ENCODE data around the gene VAMP2.

The VAMP2 gene

DNA sequence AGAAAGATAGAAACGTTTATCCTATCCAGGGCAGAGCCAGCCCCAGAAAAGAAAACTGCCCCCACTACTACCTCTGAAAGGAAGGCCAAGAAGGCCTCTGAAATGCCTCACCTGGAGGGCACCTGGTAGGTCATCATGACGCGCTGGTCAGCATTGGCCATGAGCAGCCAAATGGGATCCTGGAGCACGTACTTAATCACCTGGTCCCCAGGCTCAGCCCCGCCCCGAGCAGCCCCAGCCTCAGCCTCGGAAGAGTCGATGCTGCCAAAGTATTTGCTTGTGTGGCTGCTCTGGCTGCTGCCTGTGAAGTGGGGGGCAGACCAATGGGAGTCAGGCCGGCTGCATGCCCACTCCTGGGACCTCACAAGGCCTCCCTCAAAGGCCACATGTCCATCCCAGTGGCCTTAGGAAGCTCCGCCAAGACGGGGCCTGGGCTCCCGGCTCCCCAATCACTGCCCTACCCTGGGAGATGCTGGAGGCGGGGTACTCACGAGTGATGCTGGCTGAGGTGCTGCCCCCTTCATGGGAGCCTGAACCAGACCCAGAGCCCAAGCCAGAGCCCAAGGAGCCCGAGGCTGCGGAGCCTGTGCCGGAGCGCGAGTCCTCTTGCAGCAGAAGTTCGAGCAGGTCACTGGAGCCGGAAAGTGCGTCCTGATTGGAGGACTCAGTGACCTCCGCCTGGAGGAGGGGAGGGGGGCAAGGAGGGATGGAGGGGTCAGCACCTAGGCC, 20.4 kb downstream of the VAMP2 start:
- no peak for DNase-seq

DNA sequence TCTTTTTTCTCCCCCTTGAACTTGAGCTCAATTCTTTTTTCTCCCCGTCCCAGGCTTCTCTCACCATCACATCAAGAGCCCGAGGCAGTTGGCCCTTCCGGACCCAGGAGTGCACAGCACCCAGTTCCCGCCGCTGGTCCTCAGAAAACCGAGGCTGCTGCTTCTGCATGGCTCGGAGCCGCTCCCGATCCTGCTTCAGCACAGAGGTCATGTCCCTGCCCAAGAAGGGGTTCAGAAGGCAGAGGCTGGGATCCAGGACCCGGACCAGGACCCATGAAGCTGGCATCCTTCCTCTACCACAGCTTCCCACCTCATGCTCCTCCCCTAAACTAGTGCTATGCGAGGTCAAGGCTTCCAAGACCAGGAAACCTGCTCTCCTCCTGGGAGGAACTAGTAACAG, 21.0 kb downstream of the VAMP2 start:
- no peak for DNase-seq

DNA sequence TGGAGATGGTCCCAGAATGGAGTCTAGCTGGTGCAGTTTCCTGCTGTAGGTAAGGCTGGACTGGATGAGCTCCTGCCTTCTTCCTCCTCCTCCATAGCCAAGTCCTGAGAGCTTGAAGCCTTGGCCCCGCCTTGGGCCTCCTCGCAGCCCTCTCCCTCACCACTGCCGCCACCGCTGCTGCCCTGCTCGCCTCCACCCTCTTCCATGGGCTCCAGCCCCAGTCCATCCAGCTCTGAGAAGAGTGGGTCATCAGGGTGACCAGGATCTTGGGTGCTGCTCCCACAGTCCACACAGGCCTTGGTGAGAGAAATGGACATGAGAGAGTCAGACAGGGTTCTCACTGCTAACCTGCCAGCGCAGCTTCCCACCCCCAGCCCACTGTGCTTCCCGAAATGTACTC, 21.7 kb downstream of the VAMP2 start:
- no peak for DNase-seq

DNA sequence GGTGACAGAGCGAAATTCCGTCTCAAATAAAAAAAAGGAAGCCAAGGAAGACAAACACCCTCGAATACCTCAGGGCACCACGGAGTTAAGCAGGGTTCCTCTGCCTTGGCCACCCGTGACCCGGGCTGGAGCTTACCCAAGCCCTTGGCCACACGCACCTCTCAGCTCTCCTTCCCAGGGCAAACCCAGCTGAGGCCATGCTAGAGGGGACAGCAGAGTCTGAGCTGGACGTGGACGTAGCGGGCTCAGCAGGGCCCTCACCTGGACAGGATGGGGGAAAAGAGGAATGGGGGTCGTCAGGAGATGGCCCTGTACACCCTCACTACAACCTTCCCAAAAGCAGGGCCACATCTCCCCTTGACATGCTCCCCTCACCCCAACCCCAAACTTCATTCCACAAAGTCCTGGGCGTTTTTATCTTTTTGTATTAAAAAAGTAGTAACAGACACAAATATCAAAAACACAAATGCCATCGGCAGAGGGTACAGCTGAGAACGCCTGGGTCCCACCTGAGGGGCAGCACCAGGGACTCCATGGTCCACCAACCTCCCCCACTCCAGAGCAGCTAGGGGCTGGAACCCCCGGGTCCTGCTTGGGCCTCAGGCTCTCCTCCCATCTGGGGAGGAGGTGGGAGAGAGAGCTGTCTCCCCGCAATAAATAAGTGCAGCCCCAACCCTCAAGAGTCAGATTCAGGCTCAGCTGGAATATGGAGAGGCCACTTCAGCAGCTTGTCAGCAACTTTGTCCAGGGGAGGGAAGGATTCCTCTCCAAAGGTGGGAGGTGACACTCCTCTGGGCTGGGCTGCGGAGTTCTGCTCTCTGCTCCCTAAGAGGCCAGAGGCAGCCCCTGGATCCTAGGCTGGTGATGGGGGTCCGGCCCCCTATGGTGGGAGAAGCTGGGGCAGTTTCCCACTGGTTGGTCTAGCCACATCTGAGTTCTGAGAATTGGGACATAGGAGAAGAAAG, 22.4 kb downstream of the VAMP2 start:
- no peak for DNase-seq

DNA sequence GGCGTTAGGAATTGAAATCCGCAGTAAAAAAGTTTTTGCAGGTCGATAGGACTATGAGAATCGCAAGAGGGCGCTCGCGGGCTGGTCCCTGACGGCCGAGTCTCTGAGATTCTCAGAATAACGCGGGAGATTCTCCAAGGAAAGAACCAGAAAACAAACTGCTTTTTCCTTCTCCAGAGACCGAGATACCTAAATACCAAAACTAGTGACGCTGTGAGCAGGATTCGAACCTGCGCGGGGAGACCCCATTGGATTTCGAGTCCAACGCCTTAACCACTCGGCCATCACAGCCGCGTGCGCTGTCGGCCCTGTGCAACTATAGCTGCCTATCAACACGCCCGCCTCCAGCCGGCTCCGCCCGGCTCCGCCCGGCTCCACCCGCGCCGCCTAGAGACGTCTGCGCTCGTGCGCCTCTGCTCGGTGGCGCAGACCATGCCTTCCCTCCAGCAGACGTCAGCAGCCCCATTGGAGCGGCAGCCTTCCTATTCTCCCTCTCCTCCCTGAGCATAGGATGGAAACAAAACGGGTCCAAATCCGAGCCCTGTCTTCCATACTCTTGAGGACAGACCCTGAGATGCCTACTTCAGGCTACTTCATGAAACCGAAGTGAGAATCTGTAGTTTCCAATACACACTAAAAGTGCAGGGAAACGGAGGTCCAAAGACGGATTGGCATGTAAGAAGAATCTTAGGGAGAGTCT, 23.9 kb downstream of the VAMP2 start:
- DNase-seq: peak; percentile 93 to 95

DNA sequence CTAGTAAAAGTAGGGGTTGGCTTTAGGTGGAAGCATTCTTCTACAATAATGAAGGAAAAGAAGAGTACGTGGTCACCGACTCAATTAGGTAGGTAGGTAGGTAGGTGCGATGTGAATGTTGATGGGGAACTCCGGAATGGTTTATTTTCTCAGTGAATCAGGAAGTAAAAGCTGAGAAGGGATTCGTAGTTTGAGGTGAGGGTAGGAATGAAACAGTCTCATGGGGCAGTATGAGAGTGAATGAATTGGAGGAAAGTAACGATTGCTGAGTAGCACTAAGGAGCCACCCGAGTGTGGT, 24.4 kb downstream of the VAMP2 start:
- no peak for DNase-seq

DNA sequence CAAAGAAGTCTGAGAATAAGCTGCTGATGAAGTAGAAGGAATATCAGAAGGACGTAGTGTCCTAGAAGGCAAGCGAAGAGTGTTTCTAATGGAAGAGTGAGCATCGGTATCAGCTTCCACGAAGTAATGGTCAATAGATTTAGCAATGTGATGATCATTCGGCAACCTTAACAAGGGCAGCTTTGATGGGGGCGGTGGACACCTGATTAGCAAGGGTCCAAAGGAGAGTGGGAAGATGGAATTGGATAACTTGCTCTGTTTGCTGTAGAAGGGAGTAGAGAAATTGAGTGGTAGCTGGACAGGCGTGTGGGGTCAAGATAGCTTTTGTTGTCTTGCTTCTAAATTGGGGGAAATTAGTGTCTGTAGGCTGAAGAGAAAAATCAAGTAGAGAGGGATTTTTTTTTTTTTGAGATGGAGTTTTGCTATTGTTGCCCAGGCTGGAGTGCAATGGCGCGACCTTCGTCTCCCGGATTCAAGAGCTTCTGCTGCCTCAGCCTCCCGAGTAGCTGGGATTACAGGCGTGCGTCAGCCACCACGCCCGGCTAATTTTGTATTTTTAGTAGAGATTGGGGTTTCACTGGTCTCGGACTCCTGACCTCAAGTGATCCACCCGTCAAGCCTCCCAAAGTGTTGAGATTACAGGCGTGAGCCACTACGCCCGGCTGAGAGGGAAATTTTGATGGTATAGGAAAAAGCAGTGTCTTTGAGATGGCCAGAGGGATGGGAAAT, 24.9 kb downstream of the VAMP2 start:
- DNase-seq: no peak

DNA sequence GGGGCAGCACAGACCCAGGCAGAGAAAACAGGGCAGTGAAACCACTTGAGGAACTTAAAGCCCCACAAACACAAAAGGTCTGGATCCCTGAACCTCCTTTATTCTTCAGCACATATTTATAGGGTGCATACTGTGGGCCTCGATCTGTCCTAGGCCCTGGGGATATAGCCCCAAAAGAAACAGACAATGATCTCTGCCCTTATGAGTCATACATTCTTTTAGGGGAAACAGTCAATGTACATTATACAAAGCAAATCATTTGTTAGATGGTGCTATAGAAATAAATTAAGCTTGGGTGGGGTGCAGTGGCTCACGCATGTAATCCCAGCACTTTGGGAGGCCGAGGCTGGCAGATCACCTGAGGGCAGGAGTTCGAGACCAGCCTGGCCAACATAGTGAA, 28.8 kb downstream of the VAMP2 start:
- no peak for DNase-seq

DNA sequence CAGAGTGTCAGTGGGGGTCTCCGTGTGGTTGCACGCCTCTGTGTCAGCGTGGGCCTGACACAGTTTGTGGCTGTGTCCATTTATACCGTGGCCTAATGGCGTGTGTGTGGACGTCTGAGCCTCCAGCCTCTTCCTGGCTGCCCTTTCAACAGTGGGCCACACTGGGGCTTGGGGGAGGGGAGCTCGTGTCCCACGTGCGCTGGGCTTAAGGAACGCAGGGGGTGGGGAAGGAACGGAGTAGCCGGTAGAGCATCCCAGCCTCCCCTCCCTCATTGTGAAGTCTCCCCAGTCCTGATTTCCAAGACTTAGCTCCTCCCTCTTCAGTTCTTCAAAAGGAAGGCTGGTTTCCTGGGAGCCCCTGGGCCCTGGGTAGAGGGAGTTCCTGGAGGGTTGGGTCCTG, 29.3 kb downstream of the VAMP2 start:
- no peak for DNase-seq

DNA sequence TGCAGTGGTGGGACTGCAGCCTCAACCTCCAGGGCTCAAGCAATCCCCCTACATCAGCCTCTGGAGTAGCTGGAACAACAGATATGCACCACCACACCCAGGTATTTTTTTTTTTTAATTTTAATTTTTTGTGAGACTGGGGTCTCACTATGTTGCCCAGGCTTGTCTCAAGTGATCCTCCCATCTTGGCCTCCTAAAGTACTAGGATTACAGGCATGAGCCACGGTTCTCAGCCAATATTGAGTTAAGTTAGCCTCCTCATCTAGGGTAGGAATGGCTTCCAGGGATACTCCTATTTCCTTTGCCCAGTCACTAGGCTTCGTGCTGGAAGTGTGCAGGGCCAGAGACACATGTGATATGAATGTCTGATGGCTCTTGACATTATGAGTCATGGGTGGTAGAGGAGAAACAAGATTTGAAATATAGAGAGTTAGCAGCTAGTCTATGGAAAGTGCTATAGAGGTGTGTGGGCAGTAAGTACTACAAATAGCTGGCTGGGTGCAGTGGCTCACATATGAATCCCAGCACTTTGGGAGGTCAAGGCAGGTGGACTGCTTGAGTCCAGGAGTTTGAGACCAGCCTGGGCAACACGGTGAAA, 30.8 kb downstream of the VAMP2 start:
- no peak for DNase-seq

DNA sequence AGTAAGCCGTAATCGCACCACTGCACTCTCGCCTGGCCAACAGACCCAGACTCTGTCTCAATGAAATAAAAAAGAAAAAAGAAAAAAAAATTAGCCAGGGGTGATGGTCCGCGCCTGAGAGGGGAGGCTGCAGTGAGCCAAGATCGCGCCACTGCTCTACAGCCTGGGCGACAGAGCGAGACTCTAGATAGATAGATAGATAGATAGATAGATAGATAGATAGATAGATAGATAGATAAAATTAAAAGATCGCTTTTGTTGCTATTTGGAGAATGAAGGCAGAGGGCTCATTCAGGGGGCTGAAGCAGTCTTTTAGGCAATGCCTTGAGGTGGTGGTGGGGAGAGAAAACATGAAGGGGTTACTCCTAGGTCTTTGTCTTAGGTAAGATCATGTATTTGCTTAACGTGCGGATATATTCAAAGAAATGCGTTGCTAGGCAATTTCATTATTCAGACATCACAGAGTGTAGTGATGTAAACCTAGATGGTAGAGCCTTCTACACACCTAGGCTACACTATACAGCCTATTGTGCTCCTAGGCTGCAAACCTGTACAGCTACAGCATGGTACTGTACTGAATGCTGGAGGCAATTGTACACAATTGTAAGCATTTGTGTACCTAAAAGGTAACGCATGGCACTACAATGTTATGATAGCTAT, 34.5 kb downstream of the VAMP2 start:
- DNase-seq: peak; percentile 18 to 37

DNA sequence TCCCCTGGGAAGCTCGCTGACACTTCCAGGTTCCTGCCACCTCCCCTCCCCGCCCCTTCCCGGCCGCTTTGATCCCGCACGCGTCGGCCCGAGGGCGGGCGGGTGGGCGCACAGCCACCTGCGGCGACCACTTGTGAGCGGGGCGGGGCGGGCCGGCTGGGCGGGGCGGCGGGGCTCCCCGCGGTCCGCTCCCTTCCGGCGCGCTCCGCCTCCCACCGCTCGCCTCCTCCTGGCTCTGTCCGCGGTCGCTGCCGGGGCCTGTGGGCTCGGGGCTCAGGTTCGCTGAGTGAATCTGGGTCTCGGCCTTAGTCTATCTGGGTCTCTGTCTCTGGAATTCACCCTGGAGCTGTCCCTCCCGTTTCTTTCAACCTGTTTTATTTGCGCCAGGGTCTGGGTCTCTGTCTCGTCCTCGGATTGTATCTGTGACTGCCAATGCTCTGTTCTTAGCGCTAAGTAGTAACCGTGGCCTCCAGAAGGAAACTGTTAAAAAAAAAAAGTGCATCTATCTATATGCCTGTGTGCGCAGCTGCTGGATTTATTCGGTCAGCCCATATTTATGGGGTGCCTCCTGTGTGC, 36.2 kb downstream of the VAMP2 start:
- DNase-seq: peak in 1 of 2 experiments; percentile 65

DNA sequence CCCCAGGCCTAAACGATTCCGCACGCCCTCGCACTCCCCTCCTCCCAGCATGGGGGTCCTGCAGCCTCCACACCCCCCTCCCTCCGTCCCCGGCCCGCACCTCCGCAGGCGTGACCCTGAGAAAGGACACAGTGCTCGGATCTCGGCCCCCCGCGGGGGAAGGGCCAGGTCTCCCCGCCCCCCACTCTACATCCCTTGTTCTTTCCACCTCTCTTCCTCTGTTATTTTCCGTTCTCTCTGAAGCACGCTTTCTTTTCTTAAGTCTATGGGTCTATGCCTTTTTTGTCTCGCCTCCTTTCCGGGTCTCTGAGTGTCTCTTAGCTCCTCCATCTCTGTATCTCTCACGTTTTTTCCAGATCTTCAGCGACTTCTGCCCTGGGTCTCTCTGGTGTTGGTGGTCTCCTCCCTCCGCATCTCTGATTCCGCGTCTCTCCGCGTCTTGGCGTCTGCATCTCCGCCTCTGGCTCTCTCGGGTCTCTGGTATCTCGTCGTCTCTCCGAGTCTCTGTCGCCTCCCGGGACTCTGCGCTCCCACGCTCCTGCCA, 36.7 kb downstream of the VAMP2 start:
- DNase-seq: peak in 1 of 2 experiments; percentile 50

DNA sequence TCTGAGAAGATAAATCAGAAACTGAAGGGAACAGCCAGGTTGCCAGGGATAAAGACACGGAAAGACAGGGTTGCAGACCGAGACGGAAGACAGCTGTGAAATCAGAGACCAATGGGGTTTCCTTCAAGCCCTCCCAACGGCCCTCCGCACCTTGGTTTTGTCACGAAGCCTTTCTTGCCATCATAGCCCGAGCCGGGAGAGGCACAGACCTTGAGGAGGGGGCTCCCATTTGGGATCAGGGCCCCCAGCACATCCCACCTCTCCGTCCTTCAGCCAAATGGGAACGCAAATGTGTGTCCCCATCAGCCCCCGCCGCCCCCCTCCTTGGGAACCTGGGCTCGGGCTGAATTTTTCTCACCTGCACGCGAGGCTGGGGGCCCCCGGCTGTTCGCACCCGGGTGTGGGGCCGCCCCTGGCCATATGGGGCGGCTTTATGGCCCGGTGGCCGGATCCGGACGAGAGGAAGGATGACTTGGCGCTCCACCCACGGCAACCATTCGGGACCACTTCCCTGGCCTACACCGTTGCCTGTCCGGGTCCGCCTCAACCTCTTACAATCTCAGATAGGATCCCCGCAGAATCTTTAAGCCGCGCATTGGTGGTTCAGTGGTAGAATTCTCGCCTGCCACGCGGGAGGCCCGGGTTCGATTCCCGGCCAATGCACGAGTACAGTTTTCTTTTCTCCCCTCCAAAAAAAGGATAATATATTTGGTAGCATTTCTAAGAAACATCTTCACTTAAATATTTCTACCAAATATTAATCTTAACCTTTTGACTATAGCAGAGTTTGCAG, 37.4 kb downstream of the VAMP2 start:
- DNase-seq: peak; percentile 43 to 72

DNA sequence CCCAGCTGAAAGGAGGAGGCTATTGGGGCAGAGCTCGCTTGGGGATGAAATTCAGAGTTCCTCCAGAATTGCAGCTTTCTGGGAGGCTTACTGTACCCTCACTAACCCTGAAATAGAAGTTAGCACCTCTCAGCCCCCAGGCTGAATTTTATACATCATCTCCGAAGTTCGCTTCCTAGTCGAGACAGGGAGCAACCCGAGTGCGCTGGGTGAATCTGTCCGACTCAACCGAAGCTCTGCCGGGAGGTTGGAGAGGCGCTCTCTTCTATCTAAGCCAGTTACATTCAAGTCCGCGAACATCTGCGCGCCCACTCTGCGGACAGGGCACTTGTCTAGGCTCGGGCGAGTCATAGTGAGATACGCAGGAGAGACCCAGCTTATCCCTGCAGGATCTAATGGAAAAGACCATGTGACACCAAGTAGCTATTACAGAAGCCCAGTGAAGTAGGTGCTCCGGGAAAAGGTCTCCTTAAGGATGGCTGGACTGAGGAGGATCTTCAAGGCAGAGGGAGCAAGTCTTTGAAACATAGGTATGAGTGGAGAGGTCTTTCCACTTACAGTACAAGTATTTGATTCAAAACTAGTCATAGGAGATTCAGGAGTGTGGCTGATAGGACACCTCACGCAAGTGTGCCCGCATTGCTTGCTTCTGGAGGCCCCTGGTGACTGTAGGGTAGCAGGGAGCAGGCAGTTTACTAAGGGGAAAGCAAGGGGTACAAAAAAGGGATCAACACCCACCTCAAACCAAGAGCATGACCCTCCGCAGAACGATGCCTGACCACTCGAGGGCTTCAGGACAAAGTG, 38.2 kb downstream of the VAMP2 start:
- peak in 1 of 2 experiments; percentile 42 for DNase-seq

DNA sequence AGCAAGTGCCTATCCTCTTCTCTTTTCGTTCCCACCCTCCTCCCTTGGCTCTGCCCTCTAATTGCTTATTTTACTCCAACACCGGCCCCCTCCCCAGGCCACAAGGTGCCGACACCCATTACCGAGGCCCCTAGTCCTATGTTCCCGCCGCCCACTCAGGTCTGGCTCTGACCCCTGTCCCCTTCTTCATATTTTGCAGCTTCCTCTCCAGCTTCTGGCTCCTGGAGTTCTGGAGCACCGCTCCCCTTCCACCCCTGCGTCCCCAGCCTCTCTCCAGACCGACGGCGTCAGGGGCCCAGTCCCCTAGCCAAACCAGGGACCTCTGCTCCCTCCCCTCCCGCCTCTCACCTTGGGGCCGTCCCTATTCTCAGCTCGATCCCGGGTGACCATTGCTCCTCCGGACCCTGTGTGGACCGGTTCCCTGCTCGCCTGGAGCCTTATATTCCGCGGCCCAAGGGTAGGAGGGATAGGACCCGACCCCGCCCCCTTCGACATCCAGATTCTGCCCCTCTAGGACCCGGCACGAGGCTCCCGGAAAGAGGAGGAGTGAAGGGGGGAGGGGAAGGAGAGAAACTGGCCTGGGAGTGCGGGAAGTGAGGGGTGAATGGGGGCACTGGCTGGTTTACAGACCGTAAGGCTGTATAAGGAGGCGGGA, 38.9 kb downstream of the VAMP2 start, which contains the start of gene HES7:
Gene HES7 (minus strand): TSS at position 412 of the 655 bp plus-strand sequence. CDS start 22 bp downstream, at position 390.
- peak in 1 of 2 experiments; percentile 37 for DNase-seq

DNA sequence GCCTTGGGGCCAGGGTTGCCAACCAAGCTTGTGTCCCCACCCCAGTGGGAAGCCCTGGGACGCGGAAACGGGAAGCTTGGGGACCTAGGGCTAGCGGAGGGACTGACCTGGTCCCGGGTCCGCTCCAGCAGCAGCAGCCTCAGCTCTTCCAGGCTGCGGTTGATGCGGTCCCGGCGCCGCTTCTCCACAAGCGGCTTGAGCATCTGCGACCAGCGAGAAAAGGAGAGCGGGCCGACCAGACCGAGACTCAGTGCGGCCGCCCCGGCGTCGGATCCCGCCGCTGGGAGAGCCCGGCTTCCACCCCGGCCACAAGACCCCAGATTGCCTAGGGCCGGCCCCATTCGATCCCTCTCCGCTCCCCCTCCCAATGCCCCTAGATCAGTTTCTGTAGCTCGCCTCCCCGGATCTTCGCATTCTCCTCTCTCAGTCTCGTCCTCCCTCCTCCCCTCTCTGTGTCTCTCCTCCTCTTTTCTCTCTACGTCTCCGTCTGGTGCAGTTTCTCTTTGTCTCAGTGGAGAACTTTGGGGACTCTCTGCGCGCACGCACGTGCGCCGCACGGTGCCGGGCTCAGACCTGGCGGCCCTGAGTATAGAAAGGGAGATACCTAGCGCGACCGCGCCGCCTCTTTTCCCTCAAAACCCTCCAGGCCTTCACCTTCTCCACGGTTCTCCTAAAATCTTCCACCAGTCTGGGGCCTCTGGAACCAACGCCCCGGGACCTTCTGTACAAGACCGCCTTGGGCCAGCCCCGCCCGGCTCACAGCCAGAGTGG, 39.6 kb downstream of the VAMP2 start:
- DNase-seq: peak in 1 of 2 experiments; percentile 33

DNA sequence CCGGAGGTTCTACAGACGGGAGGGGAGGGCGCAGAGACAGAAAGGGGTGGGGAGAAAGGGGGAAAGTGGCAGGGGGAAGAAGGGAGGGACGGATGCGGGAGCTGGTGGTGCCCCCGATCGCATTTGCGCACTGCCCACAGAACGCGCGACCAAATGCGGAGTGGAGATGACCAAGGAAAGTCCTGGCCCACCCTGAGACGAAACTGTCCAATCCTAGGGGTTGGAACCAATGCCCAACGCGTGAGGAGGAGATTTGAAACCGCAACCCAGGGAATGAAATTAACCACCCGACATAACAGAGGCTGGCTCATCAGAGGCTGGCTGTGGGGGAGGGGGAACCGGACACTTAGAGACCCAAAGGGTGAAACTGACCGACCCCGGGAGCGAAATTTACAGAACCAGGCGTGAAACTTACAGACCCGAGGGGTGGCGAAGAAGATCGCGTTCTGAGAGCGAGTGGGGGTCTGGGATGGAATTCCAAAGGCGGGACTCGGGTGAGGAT, 40.3 kb downstream of the VAMP2 start:
- DNase-seq: peak in 1 of 2 experiments; percentile 26
